Measurements from ENCODE around the gene RSPH6A. TPM values are rescaled to one million over a fixed set of nuclear protein-coding genes. Genes with fewer than 3 reads are reported as not detected.
A peak's percentile ranks its signal among the peaks of the same experiment; 100 is the strongest.

The RSPH6A gene
- total and polyA plus RNA-seq, 2 of the 13 experiments (the other 11 are each of a cell fraction or from before 2014, with no cell fraction given) = 0.07 TPM; not detected in 1

GRCh38 chr19:45863840-45864628 lies 48.9 kb upstream of the RSPH6A start, which contains the start of gene FOXA3 (continued):
- TF ChIP-seq AGO1 (IDR thresholded peaks at IDR 0.05; ENCODE audit: low read depth, low read length, poor library complexity, severe bottlenecking) (peak; percentile 24), ZNF562 (CRISPR knock-in tag; IDR thresholded peaks at IDR 0.05; ENCODE audit: borderline replicate concordance) (no peak), ZSCAN30 (CRISPR knock-in tag; IDR thresholded peaks at IDR 0.05) (no peak), GMEB2 (CRISPR knock-in tag; IDR thresholded peaks at IDR 0.05; ENCODE audit: low read depth) (no peak), ZNF790 (CRISPR knock-in tag; IDR thresholded peaks at IDR 0.05; ENCODE audit: borderline replicate concordance) (no peak), RBM39 (IDR thresholded peaks at IDR 0.05; ENCODE audit: low read depth, low read length, poor library complexity, severe bottlenecking) (no peak), ZFX (CRISPR knock-in tag; IDR thresholded peaks at IDR 0.05; ENCODE audit: low read depth) (no peak), CHD2 (IDR thresholded peaks at IDR 0.05; ENCODE audit: low read depth, low read length) (no peak), ZNF616 (CRISPR knock-in tag; IDR thresholded peaks at IDR 0.05; ENCODE audit: low read depth) (no peak), DNMT3B (CRISPR knock-in tag; conservative IDR thresholded peaks at IDR 0.05) (no peak), ZNF407 (CRISPR knock-in tag; IDR thresholded peaks at IDR 0.05; ENCODE audit: not compliant biosample characterization) (no peak), FOSL2 (CRISPR knock-in tag; IDR thresholded peaks at IDR 0.05) (0 out of 2 replicates have a peak, but pooled peaks have one; percentile 29), ZNF280B (CRISPR knock-in tag; IDR thresholded peaks at IDR 0.05; ENCODE audit: borderline replicate concordance) (no peak; the same call in 1 of the 2 replicates), U2AF2 (IDR thresholded peaks at IDR 0.05; ENCODE audit: low read depth, low read length) (no peak), ZNF263 (CRISPR knock-in tag; IDR thresholded peaks at IDR 0.05) (no peak), GLMP (CRISPR knock-in tag; IDR thresholded peaks at IDR 0.05; ENCODE audit: borderline replicate concordance) (peak; percentile 53; the same call in 1 of the 2 replicates)

Measured in HepG2 (cell line).